ENCODE results near the gene VPS11.

VPS11 gene

GRCh38 chr11:119111361-119111925, 43.8 kb downstream of the VPS11 start:
- Histone ChIP-seq H3K36me3 (replicated peaks; ENCODE audit: insufficient read depth, low read length) (peaks cover 9% of the 10 kb centered on the region; the same call in 1 of the 2 replicates), H4K20me1 (ENCODE audit: insufficient read depth, low read length) (no peaks in the 10 kb centered on the region), H3K9me2 (replicated peaks; ENCODE audit: insufficient read depth, low read length) (no peaks in the 10 kb centered on the region), H3K4me1 (ENCODE audit: low read length) (peaks cover 16% of the 10 kb centered on the region), H3K9me3 (replicated peaks; ENCODE audit: insufficient read depth, low read length) (no peaks in the 10 kb centered on the region), H3F3A (ENCODE audit: insufficient read depth, low read length) (peaks cover 14% of the 10 kb centered on the region; the same call in 1 of the 2 replicates), H3K27ac (ENCODE audit: low read length) (no peak overlapping the region), H3K9ac (ENCODE audit: low read length) (no peak overlapping the region), H3K4me2 (ENCODE audit: low read depth, low read length) (no peak overlapping the region), H2AFZ (ENCODE audit: low read length) (no peak overlapping the region), H3K4me3 (ENCODE audit: low read length) (no peak overlapping the region), H3K79me2 (ENCODE audit: low read length) (peaks cover 42% of the 10 kb centered on the region), H3K27me3 (replicated peaks; ENCODE audit: insufficient read depth, low read length) (no peaks in the 10 kb centered on the region)
- no peak for DNase-seq
- TF ChIP-seq EZH2phosphoT487 (IDR thresholded peaks at IDR 0.05; ENCODE audit: low read length) (no peak), EZH2 (optimal IDR thresholded peaks at IDR 0.05; ENCODE audit: low read depth, low read length) (no peak)
- TF ChIP-seq, protein P1, sequence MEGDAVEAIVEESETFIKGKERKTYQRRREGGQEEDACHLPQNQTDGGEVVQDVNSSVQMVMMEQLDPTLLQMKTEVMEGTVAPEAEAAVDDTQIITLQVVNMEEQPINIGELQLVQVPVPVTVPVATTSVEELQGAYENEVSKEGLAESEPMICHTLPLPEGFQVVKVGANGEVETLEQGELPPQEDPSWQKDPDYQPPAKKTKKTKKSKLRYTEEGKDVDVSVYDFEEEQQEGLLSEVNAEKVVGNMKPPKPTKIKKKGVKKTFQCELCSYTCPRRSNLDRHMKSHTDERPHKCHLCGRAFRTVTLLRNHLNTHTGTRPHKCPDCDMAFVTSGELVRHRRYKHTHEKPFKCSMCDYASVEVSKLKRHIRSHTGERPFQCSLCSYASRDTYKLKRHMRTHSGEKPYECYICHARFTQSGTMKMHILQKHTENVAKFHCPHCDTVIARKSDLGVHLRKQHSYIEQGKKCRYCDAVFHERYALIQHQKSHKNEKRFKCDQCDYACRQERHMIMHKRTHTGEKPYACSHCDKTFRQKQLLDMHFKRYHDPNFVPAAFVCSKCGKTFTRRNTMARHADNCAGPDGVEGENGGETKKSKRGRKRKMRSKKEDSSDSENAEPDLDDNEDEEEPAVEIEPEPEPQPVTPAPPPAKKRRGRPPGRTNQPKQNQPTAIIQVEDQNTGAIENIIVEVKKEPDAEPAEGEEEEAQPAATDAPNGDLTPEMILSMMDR (IDR thresholded peaks at IDR 0.05; ENCODE audit: low read length) = no peak

- Histone ChIP-seq H3F3A (ENCODE audit: insufficient read depth, low read length) (peaks cover 9% of the 10 kb centered on the region; the same call in 1 of the 2 replicates), H3K4me3 (ENCODE audit: low read length) (no peak overlapping the region), H3K4me1 (ENCODE audit: low read length) (peaks cover 11% of the 10 kb centered on the region), H3K36me3 (replicated peaks; ENCODE audit: insufficient read depth, low read length) (peaks cover 9% of the 10 kb centered on the region; the same call in 1 of the 2 replicates), H2AFZ (ENCODE audit: low read length) (no peak overlapping the region), H3K79me2 (ENCODE audit: low read length) (peaks cover 36% of the 10 kb centered on the region), H3K27ac (ENCODE audit: low read length) (no peak overlapping the region), H3K9me3 (replicated peaks; ENCODE audit: insufficient read depth, low read length) (no peaks in the 10 kb centered on the region), H4K20me1 (ENCODE audit: insufficient read depth, low read length) (no peaks in the 10 kb centered on the region), H3K9ac (ENCODE audit: low read length) (no peak overlapping the region), H3K9me2 (replicated peaks; ENCODE audit: insufficient read depth, low read length) (no peaks in the 10 kb centered on the region), H3K4me2 (ENCODE audit: low read depth, low read length) (no peak overlapping the region), H3K27me3 (replicated peaks; ENCODE audit: insufficient read depth, low read length) (no peaks in the 10 kb centered on the region)
- DNase-seq = no peak
- TF ChIP-seq, protein P1 (IDR thresholded peaks at IDR 0.05; ENCODE audit: low read length) = no peak
- TF ChIP-seq EZH2phosphoT487 (IDR thresholded peaks at IDR 0.05; ENCODE audit: low read length) (no peak), EZH2 (optimal IDR thresholded peaks at IDR 0.05; ENCODE audit: low read depth, low read length) (no peak)
These were observed 44.8 kb downstream of the VPS11 start for GRCh38 chr11:119112314-119113020.

- DNase-seq = no peak
- no peaks in the 10 kb centered on the region for H3K9me2 ChIP-seq (replicated peaks; ENCODE audit: insufficient read depth, low read length)
- TF ChIP-seq EZH2 (optimal IDR thresholded peaks at IDR 0.05; ENCODE audit: low read depth, low read length) = no peak
- peaks cover 9% of the 10 kb centered on the region; the same call in 1 of the 2 replicates for H3K36me3 ChIP-seq (replicated peaks; ENCODE audit: insufficient read depth, low read length)
- peaks cover 6% of the 10 kb centered on the region for H3K4me1 ChIP-seq (ENCODE audit: low read length)
- no peak overlapping the region for H3K4me3 ChIP-seq (ENCODE audit: low read length)
- 0 out of 2 replicates have a peak, but pooled peaks cover 5% of the 10 kb centered on the region for H3F3A ChIP-seq (ENCODE audit: insufficient read depth, low read length)
- H2AFZ ChIP-seq (ENCODE audit: low read length) = no peak overlapping the region
- H3K9ac ChIP-seq (ENCODE audit: low read length) = no peak overlapping the region
- H4K20me1 ChIP-seq (ENCODE audit: insufficient read depth, low read length) = no peaks in the 10 kb centered on the region
- no peak overlapping the region for H3K27ac ChIP-seq (ENCODE audit: low read length)
- H3K9me3 ChIP-seq (replicated peaks; ENCODE audit: insufficient read depth, low read length) = no peaks in the 10 kb centered on the region
- no peaks in the 10 kb centered on the region for H3K27me3 ChIP-seq (replicated peaks; ENCODE audit: insufficient read depth, low read length)
- H3K79me2 ChIP-seq (ENCODE audit: low read length) = peaks cover 23% of the 10 kb centered on the region
- H3K4me2 ChIP-seq (ENCODE audit: low read depth, low read length) = no peak overlapping the region
These were observed 46.1 kb downstream of the VPS11 start for GRCh38 chr11:119113716-119114115.

Data from MM.1S (cell line).